ENCODE measurements around the gene TRIM69.

DNA sequence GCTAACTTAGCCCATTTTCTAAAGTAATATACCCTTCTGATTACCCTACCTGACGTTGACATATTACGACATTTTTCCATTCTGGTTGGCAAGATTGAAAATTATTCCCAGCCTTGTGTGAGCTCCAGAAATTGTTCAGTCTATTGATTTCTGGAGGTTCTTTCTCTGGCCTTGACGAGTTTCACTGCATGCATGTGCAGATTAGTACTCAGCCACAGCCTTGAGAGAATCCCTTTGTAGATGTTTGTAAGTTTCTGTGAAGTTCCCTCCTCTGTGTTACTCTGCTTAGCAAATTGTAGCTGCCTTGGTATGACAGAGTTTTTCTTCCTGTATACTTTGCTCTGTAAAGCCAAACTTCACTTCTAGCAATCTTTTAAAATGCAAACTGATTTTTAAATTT lies 27.5 kb downstream of the TRIM69 start:
- TF ChIP-seq CTCF (conservative IDR thresholded peaks at IDR 0.05 in 1 of 2, IDR thresholded peaks at IDR 0.05 in 1 of 2; ENCODE audit: low read depth in 1 of 2, low read length in 2 of 2) (no peak), EZH2 (IDR thresholded peaks at IDR 0.05; ENCODE audit: low read length, missing control alignments) (no peak)

Data from fibroblast of lung (primary cell).